ENCODE data around the gene ABR. TPM values are rescaled to one million over a fixed set of nuclear protein-coding genes. Genes with fewer than 3 reads are reported as not detected.

ABR gene
- total and polyA plus RNA-seq, 2 of the 8 experiments (the other 6 are each of a cell fraction or from before 2014, with no cell fraction given) = 44.8 to 47.2 TPM

DNA sequence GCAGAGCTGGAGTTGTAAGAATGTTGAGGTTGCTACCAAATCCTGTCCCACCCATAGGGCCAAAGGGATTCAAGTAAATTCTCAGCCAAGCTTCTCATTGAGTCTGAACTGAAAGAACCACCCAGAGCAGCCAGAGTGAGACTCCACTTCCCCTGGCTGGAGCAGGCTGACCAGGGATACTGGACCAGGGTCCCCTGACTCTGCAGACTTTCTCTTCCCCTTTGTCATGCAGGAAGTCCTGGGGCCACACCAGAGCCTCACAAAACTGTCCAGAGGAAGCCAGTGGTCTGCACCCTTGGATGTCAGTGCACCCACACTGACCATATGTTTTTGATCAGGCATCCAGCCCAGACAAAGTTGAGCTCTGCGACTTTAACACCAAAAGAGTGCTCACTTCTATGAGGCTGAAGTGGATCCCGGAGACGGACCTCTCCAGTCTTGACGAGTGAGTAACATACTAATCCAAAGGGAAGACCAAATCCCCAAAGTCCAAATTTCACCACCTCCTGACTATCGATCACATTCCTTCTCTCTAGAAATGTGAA, 204.3 kb downstream of the ABR start:
- WGBS, 2 experiments (ENCODE audit: extremely low coverage in 1 of 2, insufficient coverage in 1 of 2, insufficient read length in 1 of 2, insufficient replicate concordance in 2 of 2, low coverage in 1 of 2, low lambda C conversion rate in 2 of 2, missing lambda C conversion rate in 1 of 2) = 86% methylated on average over 5 of the region's 5 CpGs; no CpG with 5 or more reads in 1 of the 2 experiments
- Histone ChIP-seq H2BK20ac (ENCODE audit: low read length) (no peak overlapping the region), H3K14ac (ENCODE audit: insufficient read length) (no peak overlapping the region), H3K9me3 (ENCODE audit: insufficient read depth in 2 of 2, low read depth in 1 of 2, low read length in 1 of 2) (no peaks in the 10 kb centered on the region), H3K18ac (ENCODE audit: extremely low read depth, low read length) (no peak overlapping the region), H2BK5ac (ENCODE audit: low read depth, low read length) (no peak overlapping the region), H4K8ac (ENCODE audit: extremely low read depth, insufficient read depth, low read length) (no peak overlapping the region), H2AK5ac (ENCODE audit: low read depth, low read length) (no peak overlapping the region), H4K5ac (ENCODE audit: insufficient read length, low read depth, low read length) (no peak overlapping the region), H3K4ac (replicated peaks; ENCODE audit: insufficient read length, low read depth, low read length) (no peak overlapping the region), H3K4me1 (replicated peaks in 1 of 4; ENCODE audit: control insufficient read depth in 3 of 4, insufficient read depth in 4 of 4, low read length in 3 of 4) (peaks cover 8 to 30% (median 15%) of the 10 kb centered on the region in 4 experiments), H3K27me3 (replicated peaks in 1 of 4; ENCODE audit: control insufficient read depth in 3 of 4, extremely low read depth in 1 of 4, insufficient read depth in 3 of 4, low read length in 3 of 4) (no peaks in the 10 kb centered on the region), H3K23me2 (ENCODE audit: low read depth, low read length) (peaks cover 7% of the 10 kb centered on the region), H2BK120ac (replicated peaks; ENCODE audit: low read depth, low read length) (no peak overlapping the region), H3K36me3 (ENCODE audit: control insufficient read depth in 2 of 4, insufficient read depth in 4 of 4, low read length in 3 of 4) (no peaks in the 10 kb centered on the region), H3K9ac (replicated peaks in 1 of 4; ENCODE audit: extremely low read depth in 1 of 4, low read depth in 3 of 4, low read length in 3 of 4) (no peak overlapping the region), H4K20me1 (replicated peaks in 1 of 2; ENCODE audit: control insufficient read depth in 1 of 2, insufficient read depth in 2 of 2, low read length in 2 of 2) (peaks cover 7% of the 10 kb centered on the region in 2 experiments), H3K27ac (ENCODE audit: low read depth, low read length) (no peak overlapping the region), H3K23ac (ENCODE audit: insufficient read length) (no peak overlapping the region), H3K79me2 (ENCODE audit: control insufficient read depth in 1 of 2, insufficient read depth in 2 of 2, low read length in 2 of 2) (peaks cover 18 to 76% of the 10 kb centered on the region in 2 experiments), H4K91ac (replicated peaks; ENCODE audit: insufficient read length, low read length) (no peak overlapping the region), H2BK15ac (ENCODE audit: low read length) (no peak overlapping the region; the same call in 1 of the 2 replicates), H3K56ac (replicated peaks; ENCODE audit: insufficient read length, low read depth, low read length) (no peak overlapping the region), H2AFZ (ENCODE audit: low read length) (no peak overlapping the region), H3K4me3 (ENCODE audit: extremely low read depth in 1 of 4, insufficient read depth in 2 of 4, low read depth in 3 of 4, low read length in 4 of 4) (0 out of 8 replicates have a peak overlapping the region, but pooled peaks of 1 of the 4 experiments have one; percentile 2), H2BK12ac (ENCODE audit: low read depth, low read length) (no peak overlapping the region), H3K79me1 (ENCODE audit: low read depth, low read length) (peaks cover 16% of the 10 kb centered on the region), H3K4me2 (ENCODE audit: insufficient read depth in 1 of 2, low read depth in 2 of 2, low read length in 2 of 2) (peak overlapping the region in 1 of 2 experiments; percentile 28; a peak in 1 of 4 replicates)
- FAIRE-seq = no peak
- ChIA-PET POLR2A (ENCODE audit: partially characterized antibody) (interaction anchor here (0.5 to 2.9 kb wide), 7 partner anchors 10 to 200 kb away, joined by 3 to 9 read pairs (median 4); no protein-coding TSS in a partner anchor), CTCF (ENCODE audit: partially characterized antibody) (interaction anchor here (1.1 to 17.5 kb wide), 8 partner anchors 13 to 182 kb away, joined by 3 to 258 read pairs (median 4); partner anchors contain the start of gene TIMM22)
- no peak for DNase-seq (ENCODE audit: low read depth in 1 of 2, low spot score in 2 of 2)
- no peak for TF ChIP-seq EGR1 (IDR thresholded peaks at IDR 0.05; ENCODE audit: borderline replicate concordance, low read depth, low read length)
- TF ChIP-seq POLR2AphosphoS5 (IDR thresholded peaks at IDR 0.05; ENCODE audit: low read depth, low read length) = no peak
- no peak for TF ChIP-seq TAF1 (IDR thresholded peaks at IDR 0.05; ENCODE audit: low read depth, low read length)
- TF ChIP-seq CEBPB (IDR thresholded peaks at IDR 0.05; ENCODE audit: low read depth, low read length) = no peak
- no peak for TF ChIP-seq YY1 (IDR thresholded peaks at IDR 0.05; ENCODE audit: low read depth, low read length)
- no peak for TF ChIP-seq RFX5 (IDR thresholded peaks at IDR 0.05; ENCODE audit: borderline replicate concordance, low read depth, low read length)
- TF ChIP-seq MAFK (IDR thresholded peaks at IDR 0.05; ENCODE audit: low read depth, low read length) = no peak
- TF ChIP-seq, protein P1, sequence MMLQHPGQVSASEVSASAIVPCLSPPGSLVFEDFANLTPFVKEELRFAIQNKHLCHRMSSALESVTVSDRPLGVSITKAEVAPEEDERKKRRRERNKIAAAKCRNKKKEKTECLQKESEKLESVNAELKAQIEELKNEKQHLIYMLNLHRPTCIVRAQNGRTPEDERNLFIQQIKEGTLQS (IDR thresholded peaks at IDR 0.05; ENCODE audit: insufficient read depth, low read depth, low read length) = no peak
- TF ChIP-seq POU5F1 (IDR thresholded peaks at IDR 0.05; ENCODE audit: low read depth, low read length) = no peak
- no peak for TF ChIP-seq BCL11A (IDR thresholded peaks at IDR 0.05; ENCODE audit: low read depth in 2 of 2, low read length in 2 of 2)
- TF ChIP-seq, protein P2, sequence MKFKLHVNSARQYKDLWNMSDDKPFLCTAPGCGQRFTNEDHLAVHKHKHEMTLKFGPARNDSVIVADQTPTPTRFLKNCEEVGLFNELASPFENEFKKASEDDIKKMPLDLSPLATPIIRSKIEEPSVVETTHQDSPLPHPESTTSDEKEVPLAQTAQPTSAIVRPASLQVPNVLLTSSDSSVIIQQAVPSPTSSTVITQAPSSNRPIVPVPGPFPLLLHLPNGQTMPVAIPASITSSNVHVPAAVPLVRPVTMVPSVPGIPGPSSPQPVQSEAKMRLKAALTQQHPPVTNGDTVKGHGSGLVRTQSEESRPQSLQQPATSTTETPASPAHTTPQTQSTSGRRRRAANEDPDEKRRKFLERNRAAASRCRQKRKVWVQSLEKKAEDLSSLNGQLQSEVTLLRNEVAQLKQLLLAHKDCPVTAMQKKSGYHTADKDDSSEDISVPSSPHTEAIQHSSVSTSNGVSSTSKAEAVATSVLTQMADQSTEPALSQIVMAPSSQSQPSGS (IDR thresholded peaks at IDR 0.05; ENCODE audit: low read length) = no peak
- no peak for TF ChIP-seq TCF12 (IDR thresholded peaks at IDR 0.05; ENCODE audit: low read depth, low read length)
